PFSK-1 (cell line): ENCODE results near the gene ZHX3.

Experiments used
- FOXP2 ChIP-seq: optimal IDR thresholded peaks from 2 replicates; pipeline ENCODE3; 2011; ENCODE audit warnings: borderline replicate concordance, control low read depth, inconsistent platforms; ENCODE audit not compliant: insufficient read depth; ENCODE audit errors: extremely low read length, extremely low read depth
- POLR2AphosphoS5 ChIP-seq: IDR thresholded peaks from 2 replicates; pipeline ENCODE4 v1.6.1; 2012; ENCODE audit warnings: low read depth, mild to moderate bottlenecking, control low read depth, low read length, moderate library complexity
- SIN3A ChIP-seq: IDR thresholded peaks from 2 replicates; pipeline ENCODE4 v1.6.1; 2012; ENCODE audit warnings: mild to moderate bottlenecking, low read length, moderate library complexity, borderline replicate concordance; ENCODE audit not compliant: insufficient read depth
- TAF1 ChIP-seq: IDR thresholded peaks from 2 replicates; pipeline ENCODE4 v1.6.1; 2012; ENCODE audit warnings: low read length, control low read depth, borderline replicate concordance; ENCODE audit not compliant: insufficient read depth
- TF ChIP-seq, protein P1 (sequence below), 2 experiments: IDR thresholded peaks; 2 replicates each; pipeline versions ENCODE4 v1.6.1 to v1.8.0; 2011 to 2012; ENCODE audit warnings: low read depth in 2 of 2, low read length in 2 of 2, control low read depth in 1 of 2, inconsistent platforms in 1 of 2, mild to moderate bottlenecking in 1 of 2, moderate library complexity in 1 of 2; ENCODE audit not compliant: insufficient read depth in 1 of 2

ZHX3 gene

DNA sequence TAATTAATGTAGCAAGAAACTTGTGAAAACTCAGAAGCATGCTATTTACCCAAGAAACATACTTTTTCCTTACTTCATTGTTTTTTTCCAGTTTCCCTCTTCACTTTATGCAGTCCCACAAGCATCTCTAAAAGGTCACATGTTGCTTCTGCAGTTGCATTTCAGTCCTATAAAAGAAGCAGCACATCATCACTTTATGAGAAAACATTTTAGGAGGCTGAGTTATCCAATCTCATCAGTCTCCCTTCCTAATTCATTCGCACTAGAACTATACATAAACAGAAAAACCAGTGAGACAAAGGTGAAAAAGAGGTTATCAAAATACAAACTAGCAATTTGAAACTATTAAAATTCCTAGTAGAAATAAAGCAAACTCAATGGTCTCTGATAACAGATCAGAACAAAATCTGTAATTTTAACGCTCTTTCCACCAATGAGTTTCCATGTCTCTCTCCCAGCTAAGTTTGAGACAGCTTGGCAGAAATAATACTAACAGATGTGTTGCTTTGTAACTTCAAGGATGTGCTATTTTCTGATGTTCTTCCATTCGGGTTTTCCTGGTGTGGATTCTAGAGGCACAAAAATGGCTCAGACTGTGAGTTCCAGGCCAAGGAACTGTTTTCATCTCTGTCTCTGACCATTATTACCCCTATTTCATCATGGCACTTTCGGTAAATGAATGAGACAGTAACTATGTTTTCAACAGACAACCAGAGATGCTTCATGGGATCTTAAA is 48.4 kb downstream of the ZHX3 start:
- TF ChIP-seq FOXP2, result no peak
- TF ChIP-seq SIN3A, result no peak

GRCh38 chr20:41268402-41268801 is 49.1 kb downstream of the ZHX3 start:
- no peak for TF ChIP-seq FOXP2
- TF ChIP-seq TAF1, result no peak
- TF ChIP-seq, protein P1, sequence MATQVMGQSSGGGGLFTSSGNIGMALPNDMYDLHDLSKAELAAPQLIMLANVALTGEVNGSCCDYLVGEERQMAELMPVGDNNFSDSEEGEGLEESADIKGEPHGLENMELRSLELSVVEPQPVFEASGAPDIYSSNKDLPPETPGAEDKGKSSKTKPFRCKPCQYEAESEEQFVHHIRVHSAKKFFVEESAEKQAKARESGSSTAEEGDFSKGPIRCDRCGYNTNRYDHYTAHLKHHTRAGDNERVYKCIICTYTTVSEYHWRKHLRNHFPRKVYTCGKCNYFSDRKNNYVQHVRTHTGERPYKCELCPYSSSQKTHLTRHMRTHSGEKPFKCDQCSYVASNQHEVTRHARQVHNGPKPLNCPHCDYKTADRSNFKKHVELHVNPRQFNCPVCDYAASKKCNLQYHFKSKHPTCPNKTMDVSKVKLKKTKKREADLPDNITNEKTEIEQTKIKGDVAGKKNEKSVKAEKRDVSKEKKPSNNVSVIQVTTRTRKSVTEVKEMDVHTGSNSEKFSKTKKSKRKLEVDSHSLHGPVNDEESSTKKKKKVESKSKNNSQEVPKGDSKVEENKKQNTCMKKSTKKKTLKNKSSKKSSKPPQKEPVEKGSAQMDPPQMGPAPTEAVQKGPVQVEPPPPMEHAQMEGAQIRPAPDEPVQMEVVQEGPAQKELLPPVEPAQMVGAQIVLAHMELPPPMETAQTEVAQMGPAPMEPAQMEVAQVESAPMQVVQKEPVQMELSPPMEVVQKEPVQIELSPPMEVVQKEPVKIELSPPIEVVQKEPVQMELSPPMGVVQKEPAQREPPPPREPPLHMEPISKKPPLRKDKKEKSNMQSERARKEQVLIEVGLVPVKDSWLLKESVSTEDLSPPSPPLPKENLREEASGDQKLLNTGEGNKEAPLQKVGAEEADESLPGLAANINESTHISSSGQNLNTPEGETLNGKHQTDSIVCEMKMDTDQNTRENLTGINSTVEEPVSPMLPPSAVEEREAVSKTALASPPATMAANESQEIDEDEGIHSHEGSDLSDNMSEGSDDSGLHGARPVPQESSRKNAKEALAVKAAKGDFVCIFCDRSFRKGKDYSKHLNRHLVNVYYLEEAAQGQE (IDR thresholded peaks at IDR 0.05; ENCODE audit: insufficient read depth in 1 of 2, low read depth in 2 of 2, low read length in 2 of 2), result no peak
- TF ChIP-seq SIN3A, result no peak
- no peak for TF ChIP-seq POLR2AphosphoS5

- no peak for TF ChIP-seq FOXP2
Measured at GRCh38 chr20:41265938-41266337, 51.6 kb downstream of the ZHX3 start.

DNA sequence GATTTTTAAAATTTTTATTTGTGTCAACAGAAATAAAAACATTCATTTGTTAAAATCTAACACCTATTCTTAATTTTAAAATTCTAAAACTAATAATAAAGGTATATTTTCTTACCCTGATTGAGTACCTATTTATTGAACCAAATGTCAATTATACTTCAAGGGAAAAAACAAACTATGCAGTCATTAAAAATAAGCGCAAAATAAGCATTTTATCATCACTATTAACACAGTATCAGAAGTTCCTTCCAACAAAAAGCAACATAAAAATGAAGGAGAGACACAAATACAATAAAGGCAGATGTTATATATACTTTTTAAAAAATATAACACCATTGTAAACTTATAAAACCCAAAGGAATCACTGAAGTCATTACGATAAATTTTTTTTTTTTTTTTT is 52.7 kb downstream of the ZHX3 start:
- TF ChIP-seq, protein P1 (IDR thresholded peaks at IDR 0.05; ENCODE audit: insufficient read depth in 1 of 2, low read depth in 2 of 2, low read length in 2 of 2), result no peak
- TF ChIP-seq FOXP2, result no peak
- no peak for TF ChIP-seq SIN3A
- no peak for TF ChIP-seq TAF1
- no peak for TF ChIP-seq POLR2AphosphoS5

DNA sequence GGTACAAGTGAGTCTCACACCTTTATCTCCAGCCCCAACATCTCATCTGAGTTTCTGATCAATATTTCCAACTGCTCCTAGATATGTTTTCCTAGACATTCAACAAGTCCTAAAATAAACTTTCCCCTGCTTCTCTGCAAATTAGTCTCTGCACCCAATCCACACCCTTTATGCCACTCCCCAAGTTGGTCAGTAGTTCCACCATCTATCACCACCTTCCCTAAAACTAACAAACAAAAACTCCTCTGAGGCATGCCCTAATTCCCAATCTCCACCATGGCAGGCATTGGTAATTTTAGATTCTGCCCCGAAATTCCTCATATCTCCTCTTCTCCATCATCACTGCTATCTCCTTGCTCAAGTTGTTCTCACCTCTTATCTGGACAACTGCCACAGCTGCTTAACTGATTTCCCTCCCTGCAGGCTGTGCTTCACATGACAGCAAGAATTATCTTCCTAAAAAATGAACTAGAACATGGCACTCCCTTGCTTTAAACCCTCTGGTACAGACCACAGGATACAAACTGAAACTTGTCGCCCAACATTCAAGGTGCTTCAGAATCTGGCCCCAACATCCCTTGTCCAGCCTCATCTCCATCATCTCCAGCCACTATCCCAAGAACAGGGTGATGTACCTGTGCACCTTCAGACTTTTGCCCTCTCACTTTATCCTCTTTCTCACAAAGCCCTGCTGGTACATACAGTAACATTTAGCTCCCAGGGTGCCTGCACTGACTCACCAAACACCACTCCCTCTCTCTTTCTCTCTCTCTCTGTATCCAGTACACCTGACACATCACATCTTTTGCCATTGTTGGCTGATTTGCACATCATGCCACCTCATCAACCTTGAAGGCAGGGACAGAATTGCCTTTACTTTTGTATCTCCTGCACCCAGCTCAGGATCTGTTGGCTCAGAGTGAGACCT is 55.5 kb downstream of the ZHX3 start:
- TF ChIP-seq POLR2AphosphoS5 (no peak), SIN3A (no peak)

DNA sequence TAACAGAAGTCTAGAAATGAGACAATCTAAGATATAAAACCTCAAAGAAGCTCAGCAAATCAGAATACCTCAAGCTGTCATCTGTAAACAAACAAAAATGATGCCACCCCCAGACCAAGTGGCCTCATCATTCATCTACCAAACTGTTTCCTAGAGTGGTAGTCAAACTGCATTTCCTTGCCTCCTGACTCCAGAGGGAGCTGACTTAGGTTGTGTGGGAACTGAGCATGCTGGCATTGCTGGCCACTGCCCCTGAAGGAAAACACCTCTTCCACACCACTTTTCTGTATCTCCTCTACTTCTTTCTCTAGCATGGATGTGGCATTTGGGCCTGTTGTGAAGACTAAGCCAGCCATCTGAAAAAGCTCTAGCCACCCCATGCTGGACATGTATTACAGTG is 56.3 kb downstream of the ZHX3 start:
- TF ChIP-seq, protein P1 (IDR thresholded peaks at IDR 0.05; ENCODE audit: insufficient read depth in 1 of 2, low read depth in 2 of 2, low read length in 2 of 2), result no peak
- TF ChIP-seq SIN3A, result no peak
- no peak for TF ChIP-seq FOXP2
- no peak for TF ChIP-seq TAF1
- no peak for TF ChIP-seq POLR2AphosphoS5
